Measurements from ENCODE around the gene PRDM16.

Gene PRDM16

DNA sequence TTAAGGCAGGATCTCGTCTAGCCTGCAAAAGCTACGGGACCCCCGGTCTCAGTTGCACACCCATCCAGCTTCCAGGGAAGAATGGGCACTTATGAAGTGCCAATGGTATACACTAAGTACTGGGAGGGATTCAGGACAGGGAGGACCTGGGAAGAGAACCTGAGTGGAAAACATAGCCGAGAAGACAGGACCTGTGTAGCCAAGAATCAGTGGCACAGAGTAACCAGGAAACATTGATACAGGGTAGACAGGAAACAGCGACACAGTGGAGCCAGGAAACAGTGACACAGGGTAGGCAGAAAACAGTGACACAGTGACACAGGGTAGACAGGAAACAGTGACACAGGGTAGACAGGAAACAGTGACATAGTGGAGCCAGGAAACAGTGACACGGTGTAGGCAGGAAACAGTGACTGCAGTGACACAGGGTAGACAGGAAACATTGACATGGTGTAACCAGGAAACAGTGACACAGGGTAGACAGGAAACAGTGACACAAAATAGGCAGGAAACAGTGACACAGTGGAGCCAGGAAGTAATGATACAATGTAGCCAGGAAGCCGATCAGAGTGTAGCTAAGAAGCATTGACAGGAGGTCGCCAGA lies 247.4 kb downstream of the PRDM16 start:
- TF ChIP-seq TOX (CRISPR knock-in tag; IDR thresholded peaks at IDR 0.05; ENCODE audit: borderline replicate concordance) = no peak
- TF ChIP-seq SNAI2 (CRISPR knock-in tag; IDR thresholded peaks at IDR 0.05) = no peak
- TF ChIP-seq BACH2 (CRISPR knock-in tag; IDR thresholded peaks at IDR 0.05; ENCODE audit: borderline replicate concordance) = no peak
- no peak for TF ChIP-seq ZNF565 (CRISPR knock-in tag; conservative IDR thresholded peaks at IDR 0.05; ENCODE audit: low read depth)
- no peak for TF ChIP-seq OSR1 (CRISPR knock-in tag; IDR thresholded peaks at IDR 0.05)

DNA sequence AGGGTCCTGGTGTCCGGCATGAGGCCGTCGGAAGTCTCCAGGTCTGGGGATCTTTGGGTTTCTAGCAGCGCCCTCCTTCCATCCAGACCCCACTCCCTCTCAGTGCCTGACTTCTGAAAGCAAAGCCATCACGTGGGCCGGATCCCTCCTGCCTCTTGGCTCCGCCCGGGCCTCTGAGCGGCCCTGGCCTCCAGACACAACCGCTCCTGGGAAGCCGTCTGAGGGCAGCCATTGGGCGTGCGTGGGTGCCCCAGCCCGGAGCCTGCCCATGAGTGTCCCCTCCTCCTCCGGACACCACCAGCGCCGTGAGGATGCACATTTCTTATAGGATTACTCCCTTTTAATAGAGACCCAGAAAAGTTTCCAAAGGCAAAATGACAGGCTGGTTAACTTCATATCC lies 248.5 kb downstream of the PRDM16 start:
- TF ChIP-seq ZFP30 (CRISPR knock-in tag; IDR thresholded peaks at IDR 0.05) = no peak
- TF ChIP-seq OSR1 (CRISPR knock-in tag; IDR thresholded peaks at IDR 0.05) = no peak
- TF ChIP-seq ZNF70 (CRISPR knock-in tag; IDR thresholded peaks at IDR 0.05) = no peak
- no peak for TF ChIP-seq BACH2 (CRISPR knock-in tag; IDR thresholded peaks at IDR 0.05; ENCODE audit: borderline replicate concordance)
- TF ChIP-seq SNAI2 (CRISPR knock-in tag; IDR thresholded peaks at IDR 0.05) = no peak
- TF ChIP-seq PPARA (CRISPR knock-in tag; IDR thresholded peaks at IDR 0.05; ENCODE audit: borderline replicate concordance) = no peak
- no peak for TF ChIP-seq ISL1 (CRISPR knock-in tag; IDR thresholded peaks at IDR 0.05)
- TF ChIP-seq CSDC2 (CRISPR knock-in tag; IDR thresholded peaks at IDR 0.05) = no peak
- no peak for TF ChIP-seq ZFP3 (CRISPR knock-in tag; IDR thresholded peaks at IDR 0.05)
- TF ChIP-seq GLIS3 (CRISPR knock-in tag; IDR thresholded peaks at IDR 0.05) = no peak
- TF ChIP-seq, protein P1, sequence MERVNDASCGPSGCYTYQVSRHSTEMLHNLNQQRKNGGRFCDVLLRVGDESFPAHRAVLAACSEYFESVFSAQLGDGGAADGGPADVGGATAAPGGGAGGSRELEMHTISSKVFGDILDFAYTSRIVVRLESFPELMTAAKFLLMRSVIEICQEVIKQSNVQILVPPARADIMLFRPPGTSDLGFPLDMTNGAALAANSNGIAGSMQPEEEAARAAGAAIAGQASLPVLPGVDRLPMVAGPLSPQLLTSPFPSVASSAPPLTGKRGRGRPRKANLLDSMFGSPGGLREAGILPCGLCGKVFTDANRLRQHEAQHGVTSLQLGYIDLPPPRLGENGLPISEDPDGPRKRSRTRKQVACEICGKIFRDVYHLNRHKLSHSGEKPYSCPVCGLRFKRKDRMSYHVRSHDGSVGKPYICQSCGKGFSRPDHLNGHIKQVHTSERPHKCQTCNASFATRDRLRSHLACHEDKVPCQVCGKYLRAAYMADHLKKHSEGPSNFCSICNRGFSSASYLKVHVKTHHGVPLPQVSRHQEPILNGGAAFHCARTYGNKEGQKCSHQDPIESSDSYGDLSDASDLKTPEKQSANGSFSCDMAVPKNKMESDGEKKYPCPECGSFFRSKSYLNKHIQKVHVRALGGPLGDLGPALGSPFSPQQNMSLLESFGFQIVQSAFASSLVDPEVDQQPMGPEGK (CRISPR knock-in tag; IDR thresholded peaks at IDR 0.05; ENCODE audit: borderline replicate concordance) = no peak
- TF ChIP-seq TOX (CRISPR knock-in tag; IDR thresholded peaks at IDR 0.05; ENCODE audit: borderline replicate concordance) = no peak
- TF ChIP-seq ARNTL (CRISPR knock-in tag; IDR thresholded peaks at IDR 0.05; ENCODE audit: borderline replicate concordance, low read depth) = no peak
- ATAC-seq = no peak

More for the DNA sequence above, 247.4 kb downstream of the PRDM16 start:
- no peak for ATAC-seq

DNA sequence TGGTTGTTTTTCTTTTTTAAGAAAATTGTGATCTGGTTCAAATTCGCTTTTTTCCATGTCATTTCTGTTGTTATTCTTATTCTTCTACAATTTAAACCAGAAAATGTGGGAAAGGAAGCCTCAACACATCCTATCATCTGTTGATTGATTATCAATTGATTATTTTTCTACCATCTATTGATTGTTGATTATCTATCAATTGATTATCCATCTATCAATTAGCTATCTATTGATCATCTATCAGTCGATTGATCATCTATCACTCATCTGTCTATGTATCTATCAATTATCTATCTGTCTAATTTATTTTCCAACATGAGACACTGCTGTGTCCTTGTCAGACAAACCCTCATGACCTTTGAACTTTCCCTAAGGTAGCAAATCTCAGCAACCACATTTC lies 249.3 kb downstream of the PRDM16 start:
- no peak for ATAC-seq
- no peak for TF ChIP-seq ZFP3 (CRISPR knock-in tag; IDR thresholded peaks at IDR 0.05)
- TF ChIP-seq BACH2 (CRISPR knock-in tag; IDR thresholded peaks at IDR 0.05; ENCODE audit: borderline replicate concordance) = no peak
- no peak for TF ChIP-seq ARNTL (CRISPR knock-in tag; IDR thresholded peaks at IDR 0.05; ENCODE audit: borderline replicate concordance, low read depth)
- TF ChIP-seq, protein P2, sequence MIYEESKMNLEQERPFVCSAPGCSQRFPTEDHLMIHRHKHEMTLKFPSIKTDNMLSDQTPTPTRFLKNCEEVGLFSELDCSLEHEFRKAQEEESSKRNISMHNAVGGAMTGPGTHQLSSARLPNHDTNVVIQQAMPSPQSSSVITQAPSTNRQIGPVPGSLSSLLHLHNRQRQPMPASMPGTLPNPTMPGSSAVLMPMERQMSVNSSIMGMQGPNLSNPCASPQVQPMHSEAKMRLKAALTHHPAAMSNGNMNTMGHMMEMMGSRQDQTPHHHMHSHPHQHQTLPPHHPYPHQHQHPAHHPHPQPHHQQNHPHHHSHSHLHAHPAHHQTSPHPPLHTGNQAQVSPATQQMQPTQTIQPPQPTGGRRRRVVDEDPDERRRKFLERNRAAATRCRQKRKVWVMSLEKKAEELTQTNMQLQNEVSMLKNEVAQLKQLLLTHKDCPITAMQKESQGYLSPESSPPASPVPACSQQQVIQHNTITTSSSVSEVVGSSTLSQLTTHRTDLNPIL (CRISPR knock-in tag; IDR thresholded peaks at IDR 0.05; ENCODE audit: low read depth) = no peak
- no peak for TF ChIP-seq RARB (CRISPR knock-in tag; IDR thresholded peaks at IDR 0.05)
- TF ChIP-seq, protein P3, sequence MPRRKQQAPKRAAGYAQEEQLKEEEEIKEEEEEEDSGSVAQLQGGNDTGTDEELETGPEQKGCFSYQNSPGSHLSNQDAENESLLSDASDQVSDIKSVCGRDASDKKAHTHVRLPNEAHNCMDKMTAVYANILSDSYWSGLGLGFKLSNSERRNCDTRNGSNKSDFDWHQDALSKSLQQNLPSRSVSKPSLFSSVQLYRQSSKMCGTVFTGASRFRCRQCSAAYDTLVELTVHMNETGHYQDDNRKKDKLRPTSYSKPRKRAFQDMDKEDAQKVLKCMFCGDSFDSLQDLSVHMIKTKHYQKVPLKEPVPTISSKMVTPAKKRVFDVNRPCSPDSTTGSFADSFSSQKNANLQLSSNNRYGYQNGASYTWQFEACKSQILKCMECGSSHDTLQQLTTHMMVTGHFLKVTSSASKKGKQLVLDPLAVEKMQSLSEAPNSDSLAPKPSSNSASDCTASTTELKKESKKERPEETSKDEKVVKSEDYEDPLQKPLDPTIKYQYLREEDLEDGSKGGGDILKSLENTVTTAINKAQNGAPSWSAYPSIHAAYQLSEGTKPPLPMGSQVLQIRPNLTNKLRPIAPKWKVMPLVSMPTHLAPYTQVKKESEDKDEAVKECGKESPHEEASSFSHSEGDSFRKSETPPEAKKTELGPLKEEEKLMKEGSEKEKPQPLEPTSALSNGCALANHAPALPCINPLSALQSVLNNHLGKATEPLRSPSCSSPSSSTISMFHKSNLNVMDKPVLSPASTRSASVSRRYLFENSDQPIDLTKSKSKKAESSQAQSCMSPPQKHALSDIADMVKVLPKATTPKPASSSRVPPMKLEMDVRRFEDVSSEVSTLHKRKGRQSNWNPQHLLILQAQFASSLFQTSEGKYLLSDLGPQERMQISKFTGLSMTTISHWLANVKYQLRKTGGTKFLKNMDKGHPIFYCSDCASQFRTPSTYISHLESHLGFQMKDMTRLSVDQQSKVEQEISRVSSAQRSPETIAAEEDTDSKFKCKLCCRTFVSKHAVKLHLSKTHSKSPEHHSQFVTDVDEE (CRISPR knock-in tag; IDR thresholded peaks at IDR 0.05) = no peak
- no peak for TF ChIP-seq ISL1 (CRISPR knock-in tag; IDR thresholded peaks at IDR 0.05)
- no peak for TF ChIP-seq ZC3H10 (CRISPR knock-in tag; IDR thresholded peaks at IDR 0.05)
- TF ChIP-seq SNAI2 (CRISPR knock-in tag; IDR thresholded peaks at IDR 0.05) = no peak
- no peak for TF ChIP-seq OSR1 (CRISPR knock-in tag; IDR thresholded peaks at IDR 0.05)
- no peak for TF ChIP-seq PPARA (CRISPR knock-in tag; IDR thresholded peaks at IDR 0.05; ENCODE audit: borderline replicate concordance)
- TF ChIP-seq CSDC2 (CRISPR knock-in tag; IDR thresholded peaks at IDR 0.05) = no peak
- TF ChIP-seq, protein P4, sequence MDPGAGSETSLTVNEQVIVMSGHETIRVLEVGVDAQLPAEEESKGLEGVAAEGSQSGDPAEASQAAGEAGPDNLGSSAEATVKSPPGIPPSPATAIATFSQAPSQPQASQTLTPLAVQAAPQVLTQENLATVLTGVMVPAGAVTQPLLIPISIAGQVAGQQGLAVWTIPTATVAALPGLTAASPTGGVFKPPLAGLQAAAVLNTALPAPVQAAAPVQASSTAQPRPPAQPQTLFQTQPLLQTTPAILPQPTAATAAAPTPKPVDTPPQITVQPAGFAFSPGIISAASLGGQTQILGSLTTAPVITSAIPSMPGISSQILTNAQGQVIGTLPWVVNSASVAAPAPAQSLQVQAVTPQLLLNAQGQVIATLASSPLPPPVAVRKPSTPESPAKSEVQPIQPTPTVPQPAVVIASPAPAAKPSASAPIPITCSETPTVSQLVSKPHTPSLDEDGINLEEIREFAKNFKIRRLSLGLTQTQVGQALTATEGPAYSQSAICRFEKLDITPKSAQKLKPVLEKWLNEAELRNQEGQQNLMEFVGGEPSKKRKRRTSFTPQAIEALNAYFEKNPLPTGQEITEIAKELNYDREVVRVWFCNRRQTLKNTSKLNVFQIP (CRISPR knock-in tag; IDR thresholded peaks at IDR 0.05; ENCODE audit: borderline replicate concordance, low read depth) = no peak
- TF ChIP-seq ESRRG (CRISPR knock-in tag; IDR thresholded peaks at IDR 0.05) = no peak
- no peak for TF ChIP-seq ZNF565 (CRISPR knock-in tag; conservative IDR thresholded peaks at IDR 0.05; ENCODE audit: low read depth)

DNA sequence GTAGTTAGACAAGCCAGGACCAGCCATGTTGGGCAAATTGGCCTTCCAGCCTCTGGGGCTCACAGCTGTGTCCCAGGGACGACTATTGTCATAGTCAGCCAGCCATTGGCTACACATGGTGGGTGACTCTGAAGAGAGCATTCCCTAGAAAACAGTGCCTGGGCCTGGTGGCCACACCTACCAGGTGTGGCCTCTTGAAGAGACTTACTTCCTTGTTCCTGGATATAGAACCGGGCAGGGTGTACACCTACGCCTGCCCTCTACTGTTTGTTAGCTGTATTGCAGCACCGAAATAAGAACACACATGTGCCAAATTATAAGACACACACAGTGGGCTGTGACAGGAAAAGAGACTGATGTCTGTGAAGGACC lies 250.9 kb downstream of the PRDM16 start:
- peak; percentile 83 for ATAC-seq
- TF ChIP-seq ZC3H10 (CRISPR knock-in tag; IDR thresholded peaks at IDR 0.05) = no peak
- no peak for TF ChIP-seq PPARA (CRISPR knock-in tag; IDR thresholded peaks at IDR 0.05; ENCODE audit: borderline replicate concordance)
- TF ChIP-seq ESRRG (CRISPR knock-in tag; IDR thresholded peaks at IDR 0.05) = no peak
- TF ChIP-seq ZNF70 (CRISPR knock-in tag; IDR thresholded peaks at IDR 0.05) = no peak
- TF ChIP-seq ISL1 (CRISPR knock-in tag; IDR thresholded peaks at IDR 0.05) = no peak
- TF ChIP-seq ZNF565 (CRISPR knock-in tag; conservative IDR thresholded peaks at IDR 0.05; ENCODE audit: low read depth) = no peak
- TF ChIP-seq TOX (CRISPR knock-in tag; IDR thresholded peaks at IDR 0.05; ENCODE audit: borderline replicate concordance) = no peak
- TF ChIP-seq, protein P2 (CRISPR knock-in tag; IDR thresholded peaks at IDR 0.05; ENCODE audit: low read depth) = no peak
- TF ChIP-seq ZNF8 (CRISPR knock-in tag; IDR thresholded peaks at IDR 0.05) = no peak
- TF ChIP-seq ZFP3 (CRISPR knock-in tag; IDR thresholded peaks at IDR 0.05) = no peak
- TF ChIP-seq, protein P5, sequence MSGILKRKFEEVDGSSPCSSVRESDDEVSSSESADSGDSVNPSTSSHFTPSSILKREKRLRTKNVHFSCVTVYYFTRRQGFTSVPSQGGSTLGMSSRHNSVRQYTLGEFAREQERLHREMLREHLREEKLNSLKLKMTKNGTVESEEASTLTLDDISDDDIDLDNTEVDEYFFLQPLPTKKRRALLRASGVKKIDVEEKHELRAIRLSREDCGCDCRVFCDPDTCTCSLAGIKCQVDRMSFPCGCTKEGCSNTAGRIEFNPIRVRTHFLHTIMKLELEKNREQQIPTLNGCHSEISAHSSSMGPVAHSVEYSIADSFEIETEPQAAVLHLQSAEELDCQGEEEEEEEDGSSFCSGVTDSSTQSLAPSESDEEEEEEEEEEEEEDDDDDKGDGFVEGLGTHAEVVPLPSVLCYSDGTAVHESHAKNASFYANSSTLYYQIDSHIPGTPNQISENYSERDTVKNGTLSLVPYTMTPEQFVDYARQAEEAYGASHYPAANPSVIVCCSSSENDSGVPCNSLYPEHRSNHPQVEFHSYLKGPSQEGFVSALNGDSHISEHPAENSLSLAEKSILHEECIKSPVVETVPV (CRISPR knock-in tag; IDR thresholded peaks at IDR 0.05) = no peak
- no peak for TF ChIP-seq OSR1 (CRISPR knock-in tag; IDR thresholded peaks at IDR 0.05)
- no peak for TF ChIP-seq ARNTL (CRISPR knock-in tag; IDR thresholded peaks at IDR 0.05; ENCODE audit: borderline replicate concordance, low read depth)
- no peak for TF ChIP-seq RARB (CRISPR knock-in tag; IDR thresholded peaks at IDR 0.05)
- no peak for TF ChIP-seq SNAI2 (CRISPR knock-in tag; IDR thresholded peaks at IDR 0.05)
